Bronchial epithelial cell (primary cell): ENCODE measurements around the gene NEK10. TPM values are rescaled to one million over a fixed set of nuclear protein-coding genes. Genes with fewer than 3 reads are reported as not detected.

Source experiments
- DNase-seq: peaks from one replicate; pipeline ENCODE4 v3.0.0-alpha.2; 2010; ENCODE audit warnings: low read depth
- FAIRE-seq: peaks from 2 replicates; lab custom pipeline; 2011; peaks lifted over from hg19 to GRCh38; lab: Jason Lieb, UNC
- H3K27me3 ChIP-seq: 2 replicates; pipeline ENCODE4 v1.5.1; 2011; ENCODE audit warnings: low read length; ENCODE audit not compliant: control insufficient read depth, insufficient read depth
- H3K36me3 ChIP-seq: 2 replicates; pipeline ENCODE4 v1.5.1; 2011; ENCODE audit warnings: low read length; ENCODE audit not compliant: control insufficient read depth, insufficient read depth
- H3K4me3 ChIP-seq: 2 replicates; pipeline ENCODE4 v1.5.1; 2011; ENCODE audit warnings: mild to moderate bottlenecking, low read depth, low read length, control low read depth
- total RNA-seq: library from RNA; depleted of rRNA; stranded (reverse); fragments of >200 nt; gene quantifications from 2 replicates; pipeline ENCODE4 v1.2.1, GENCODE V29; 2014
- TF ChIP-seq, protein P1 (sequence below): IDR thresholded peaks from 2 replicates; pipeline ENCODE4 v1.5.1; 2011; ENCODE audit warnings: mild to moderate bottlenecking, moderate library complexity, low read length, control low read depth, inconsistent platforms; ENCODE audit not compliant: insufficient read depth, severe bottlenecking

Gene NEK10
- total RNA-seq, 1 donor from 2014 or later, result 1.1 TPM

DNA sequence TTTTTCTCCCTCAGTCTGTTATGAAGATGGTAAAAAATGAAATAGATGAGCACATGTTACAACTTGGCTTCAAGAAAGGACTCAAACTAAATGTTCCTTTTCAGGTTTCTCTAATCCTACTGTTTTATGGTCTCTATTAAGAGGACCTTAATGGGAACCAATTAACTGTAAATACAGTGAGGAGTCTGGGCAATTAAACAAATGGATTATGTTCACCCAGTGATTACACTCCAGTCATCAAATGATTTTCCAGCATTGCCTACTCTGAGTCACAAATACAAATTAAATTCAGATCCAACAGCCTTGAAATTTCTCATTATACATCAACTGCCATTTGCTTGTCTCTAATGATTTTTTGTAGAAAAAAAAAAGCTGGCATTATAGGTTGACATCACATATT is 129.2 kb downstream of the NEK10 start:
- DNase-seq (no peak), FAIRE-seq (no peak)
- Histone ChIP-seq H3K4me3 (no peak overlapping the region), H3K27me3 (no peaks in the 10 kb centered on the region), H3K36me3 (no peaks in the 10 kb centered on the region)
- TF ChIP-seq, protein P1, sequence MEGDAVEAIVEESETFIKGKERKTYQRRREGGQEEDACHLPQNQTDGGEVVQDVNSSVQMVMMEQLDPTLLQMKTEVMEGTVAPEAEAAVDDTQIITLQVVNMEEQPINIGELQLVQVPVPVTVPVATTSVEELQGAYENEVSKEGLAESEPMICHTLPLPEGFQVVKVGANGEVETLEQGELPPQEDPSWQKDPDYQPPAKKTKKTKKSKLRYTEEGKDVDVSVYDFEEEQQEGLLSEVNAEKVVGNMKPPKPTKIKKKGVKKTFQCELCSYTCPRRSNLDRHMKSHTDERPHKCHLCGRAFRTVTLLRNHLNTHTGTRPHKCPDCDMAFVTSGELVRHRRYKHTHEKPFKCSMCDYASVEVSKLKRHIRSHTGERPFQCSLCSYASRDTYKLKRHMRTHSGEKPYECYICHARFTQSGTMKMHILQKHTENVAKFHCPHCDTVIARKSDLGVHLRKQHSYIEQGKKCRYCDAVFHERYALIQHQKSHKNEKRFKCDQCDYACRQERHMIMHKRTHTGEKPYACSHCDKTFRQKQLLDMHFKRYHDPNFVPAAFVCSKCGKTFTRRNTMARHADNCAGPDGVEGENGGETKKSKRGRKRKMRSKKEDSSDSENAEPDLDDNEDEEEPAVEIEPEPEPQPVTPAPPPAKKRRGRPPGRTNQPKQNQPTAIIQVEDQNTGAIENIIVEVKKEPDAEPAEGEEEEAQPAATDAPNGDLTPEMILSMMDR, result no peak

DNA sequence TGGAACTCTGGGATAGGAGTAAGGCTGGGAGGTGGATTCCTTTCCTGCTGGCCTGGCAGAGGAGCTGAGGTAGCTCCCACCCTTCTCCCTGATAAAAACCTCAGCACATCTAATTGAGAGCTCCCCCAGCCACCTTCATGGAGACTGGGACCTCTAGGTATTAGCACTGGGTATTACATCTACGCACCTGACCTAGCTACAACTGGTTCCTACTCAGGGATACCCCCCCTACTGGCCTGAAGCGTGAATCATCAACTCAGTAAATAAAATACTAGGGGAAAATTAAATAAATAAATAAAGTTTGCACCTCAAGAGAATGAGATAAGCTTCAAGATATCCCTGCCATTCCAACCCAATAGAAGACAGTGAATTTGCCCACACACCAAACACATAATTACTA is 140.4 kb downstream of the NEK10 start:
- no peaks in the 10 kb centered on the region for H3K36me3 ChIP-seq
- TF ChIP-seq, protein P1, result no peak
- FAIRE-seq, result no peak
- DNase-seq, result no peak
- no peak overlapping the region for H3K4me3 ChIP-seq
- no peaks in the 10 kb centered on the region for H3K27me3 ChIP-seq

DNA sequence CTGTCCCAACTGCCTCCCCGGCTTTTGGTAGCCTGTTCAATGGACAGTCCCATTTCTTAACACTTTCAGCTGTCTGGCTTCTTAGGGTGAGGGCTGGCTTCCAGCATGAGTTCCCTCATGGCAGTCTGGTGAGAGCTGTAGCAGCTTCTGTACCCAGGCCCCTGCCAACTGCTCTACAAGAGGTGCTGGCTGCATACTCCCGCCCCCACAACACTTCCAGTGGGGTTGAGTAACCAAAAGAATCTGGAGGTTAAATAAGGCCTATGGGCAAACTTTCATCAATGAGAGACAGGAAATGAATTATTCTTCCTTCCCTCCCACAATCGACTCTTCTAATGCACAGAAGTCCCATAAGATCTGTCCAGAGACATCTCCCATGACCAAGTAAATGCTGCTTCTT is 145.0 kb downstream of the NEK10 start:
- TF ChIP-seq, protein P1, result no peak
- H3K4me3 ChIP-seq, result no peak overlapping the region
- peak; percentile 59 for DNase-seq
- H3K27me3 ChIP-seq, result no peaks in the 10 kb centered on the region
- no peaks in the 10 kb centered on the region for H3K36me3 ChIP-seq
- FAIRE-seq, result no peak

DNA sequence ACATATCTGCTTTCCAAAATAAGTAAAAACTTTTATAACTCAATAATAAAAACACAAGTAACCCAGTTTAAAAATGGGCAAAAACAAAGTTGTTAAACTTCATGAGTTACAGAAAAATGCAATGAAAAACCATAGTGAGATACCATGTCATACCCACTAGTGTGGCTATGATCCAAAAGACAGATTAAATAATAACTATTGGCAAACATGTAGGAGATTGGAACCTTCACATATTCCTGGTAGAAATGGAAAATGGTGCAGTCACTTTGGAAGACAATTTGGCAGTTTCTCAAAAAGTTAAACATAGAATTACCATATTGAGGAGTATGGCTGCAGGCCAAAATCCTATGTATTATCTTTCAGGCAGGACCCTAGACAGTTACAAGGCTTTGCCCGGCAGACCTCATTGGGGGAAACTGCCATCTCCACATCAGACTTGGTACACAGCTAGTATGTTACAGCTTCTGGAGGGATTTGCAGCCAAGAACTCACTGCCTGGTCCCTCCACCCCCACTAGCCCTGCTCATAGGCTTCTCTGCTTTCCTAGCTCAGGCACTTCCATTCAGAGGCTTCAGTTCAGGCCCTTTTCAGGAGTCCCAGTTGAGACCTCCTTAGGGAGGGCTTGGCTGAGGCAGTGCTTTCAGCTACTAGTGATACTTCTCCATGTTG is 147.8 kb downstream of the NEK10 start:
- DNase-seq, result no peak
- no peak for FAIRE-seq
- H3K4me3 ChIP-seq, result no peak overlapping the region
- H3K27me3 ChIP-seq, result no peaks in the 10 kb centered on the region
- no peaks in the 10 kb centered on the region for H3K36me3 ChIP-seq
- TF ChIP-seq, protein P1, result no peak

DNA sequence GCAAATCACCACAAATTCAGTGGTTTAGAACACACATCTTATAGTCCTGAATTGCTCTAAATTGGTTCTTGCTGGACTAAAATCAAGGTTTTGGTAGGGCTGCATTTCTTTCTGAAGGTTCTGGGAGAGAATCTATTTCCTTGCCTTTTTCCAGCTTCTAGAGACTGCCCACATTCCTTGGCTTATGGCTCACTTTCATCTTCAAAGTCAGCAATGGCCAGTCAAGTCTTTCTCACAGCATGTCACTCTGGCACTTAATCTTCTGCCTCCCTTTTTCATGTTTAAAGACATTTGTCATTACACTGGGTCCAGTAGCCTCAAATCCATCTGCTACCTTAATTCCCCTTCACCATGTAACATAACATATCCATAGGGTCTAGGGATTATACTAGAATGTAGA is 149.0 kb downstream of the NEK10 start:
- H3K36me3 ChIP-seq, result no peaks in the 10 kb centered on the region
- H3K4me3 ChIP-seq, result no peak overlapping the region
- no peaks in the 10 kb centered on the region for H3K27me3 ChIP-seq
- DNase-seq (no peak), FAIRE-seq (no peak)
- TF ChIP-seq, protein P1, result no peak

DNA sequence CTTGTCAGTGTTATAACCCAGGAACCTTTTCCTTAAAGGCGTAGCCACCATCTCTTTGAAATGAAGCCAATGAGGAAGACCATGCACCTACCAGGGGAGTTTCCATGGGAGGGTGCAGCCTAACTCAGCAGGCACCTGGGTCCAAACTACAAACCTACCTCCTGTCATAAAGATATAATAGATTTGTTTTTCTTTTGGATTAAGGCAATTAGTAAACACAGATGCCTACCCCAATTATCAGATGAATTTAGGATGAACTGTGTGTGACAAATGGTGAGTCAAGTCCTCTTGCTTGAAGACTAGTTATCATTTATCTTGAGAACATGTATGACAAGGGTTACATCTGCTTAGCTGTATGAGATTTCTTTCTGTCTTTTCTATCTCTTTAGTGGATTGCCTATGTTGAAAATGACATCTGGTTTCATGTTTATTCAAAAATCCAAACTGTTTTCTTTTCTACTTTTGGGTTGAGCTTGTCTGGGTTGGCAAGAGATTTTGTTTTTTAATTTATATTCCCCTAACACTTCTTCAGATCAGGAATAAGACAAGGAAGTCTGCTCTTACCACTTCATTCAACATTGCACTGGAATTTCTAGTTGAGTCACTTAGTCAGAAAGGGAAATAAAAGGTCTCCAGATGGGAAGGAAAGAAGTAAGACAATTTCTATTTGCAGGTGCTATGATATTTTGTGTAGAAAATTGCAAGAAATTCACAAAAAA is 149.9 kb downstream of the NEK10 start:
- no peak for FAIRE-seq
- DNase-seq, result peak; percentile 49
- no peak overlapping the region for H3K4me3 ChIP-seq
- TF ChIP-seq, protein P1, result no peak
- no peaks in the 10 kb centered on the region for H3K27me3 ChIP-seq
- no peaks in the 10 kb centered on the region for H3K36me3 ChIP-seq
